Lung (tissue), 12 donors: ENCODE results near the gene DOCK7. TPM values are rescaled to one million over a fixed set of nuclear protein-coding genes. Genes with fewer than 3 reads are reported as not detected.

ENCODE experiments used
- ATAC-seq: fragments of 200-7000 bp; cut with Tn5 transposase; one replicate; pipeline ENCODE4 v1.9.1; 2020; ENCODE audit warnings: moderate number of reproducible peaks; ENCODE audit not compliant: insufficient read depth, low FRiP score
- DNase-seq, 3 donors: peaks; one replicate each; pipeline ENCODE4 v3.0.0-alpha.2; 2013 to 2017
- H3K27ac ChIP-seq, 2 donors: one replicate each; pipeline ENCODE4 v1.5.1; 2013; ENCODE audit warnings: mild to moderate bottlenecking in 2 of 2, moderate library complexity in 2 of 2, control low read depth in 1 of 2, inconsistent platforms in 1 of 2, low read depth in 1 of 2, low read length in 1 of 2
- H3K27me3 ChIP-seq, 3 donors: one replicate each; pipeline ENCODE4 v1.5.1; 2013; ENCODE audit warnings: low read length in 2 of 3; ENCODE audit not compliant: control insufficient read depth in 3 of 3, insufficient read depth in 3 of 3
- H3K36me3 ChIP-seq, 4 donors: one replicate each; pipeline ENCODE4 v1.5.1; 2013; ENCODE audit warnings: low read length in 4 of 4, mild to moderate bottlenecking in 1 of 4, moderate library complexity in 1 of 4; ENCODE audit not compliant: control insufficient read depth in 4 of 4, insufficient read depth in 4 of 4
- H3K4me1 ChIP-seq, 5 donors: one replicate each; pipeline ENCODE4 v1.5.1; 2013; ENCODE audit warnings: low read length in 5 of 5, mild to moderate bottlenecking in 2 of 5, moderate library complexity in 1 of 5; ENCODE audit not compliant: control insufficient read depth in 5 of 5, insufficient read depth in 5 of 5
- H3K4me3 ChIP-seq: one replicate; pipeline ENCODE4 v1.5.1; 2013; ENCODE audit warnings: mild to moderate bottlenecking, control low read depth, moderate library complexity
- H3K9ac ChIP-seq, 2 donors: one replicate each; pipeline ENCODE4 v1.5.1; 2013; ENCODE audit warnings: low read length in 2 of 2, control low read depth in 1 of 2; ENCODE audit not compliant: insufficient read depth in 1 of 2
- H3K9me3 ChIP-seq, 4 donors: one replicate each; pipeline ENCODE4 v1.5.1; 2013; ENCODE audit warnings: low read length in 3 of 4, mild to moderate bottlenecking in 1 of 4, moderate library complexity in 1 of 4; ENCODE audit not compliant: control insufficient read depth in 4 of 4, insufficient read depth in 3 of 4
- CTCF ChIP-seq: IDR thresholded peaks from 2 replicates; pipeline ENCODE4 v1.5.1; 2012; ENCODE audit warnings: mild to moderate bottlenecking; ENCODE audit errors: control extremely low read depth, extremely low read depth
- WGBS, 2 donors: extraction: QIAGEN DNeasy Blood & Tissue Kit; methylation state at CpG; one replicate each; pipeline ENCODE4 v1.1.7; 2013; 5-methylcytosine and 5-hydroxymethylcytosine counted together
- polyA plus RNA-seq, 2 donors: library from polyadenylated mRNA; stranded (reverse); fragments of 200-250 nt; gene quantifications; one replicate each; pipeline ENCODE4 v1.2.1, GENCODE V29; 2013
- total RNA-seq, 2 donors: library from RNA; depleted of rRNA in 1 of 2; stranded (reverse); fragments of >200 nt in 1 of 2; gene quantifications; one replicate each; pipeline ENCODE4 v1.2.1, GENCODE V29; 2014 to 2021
- donor health status: control.
- donor health status: control.
- donor health status: Bipolar disorder and iron deficiency.
- donor health status: healthy.
- donor health status: DM: yes; HTN: yes; CAD: no.

DOCK7 gene
- total and polyA plus RNA-seq, 4 donors: 3.4 to 111 (median 20.2) TPM

DNA sequence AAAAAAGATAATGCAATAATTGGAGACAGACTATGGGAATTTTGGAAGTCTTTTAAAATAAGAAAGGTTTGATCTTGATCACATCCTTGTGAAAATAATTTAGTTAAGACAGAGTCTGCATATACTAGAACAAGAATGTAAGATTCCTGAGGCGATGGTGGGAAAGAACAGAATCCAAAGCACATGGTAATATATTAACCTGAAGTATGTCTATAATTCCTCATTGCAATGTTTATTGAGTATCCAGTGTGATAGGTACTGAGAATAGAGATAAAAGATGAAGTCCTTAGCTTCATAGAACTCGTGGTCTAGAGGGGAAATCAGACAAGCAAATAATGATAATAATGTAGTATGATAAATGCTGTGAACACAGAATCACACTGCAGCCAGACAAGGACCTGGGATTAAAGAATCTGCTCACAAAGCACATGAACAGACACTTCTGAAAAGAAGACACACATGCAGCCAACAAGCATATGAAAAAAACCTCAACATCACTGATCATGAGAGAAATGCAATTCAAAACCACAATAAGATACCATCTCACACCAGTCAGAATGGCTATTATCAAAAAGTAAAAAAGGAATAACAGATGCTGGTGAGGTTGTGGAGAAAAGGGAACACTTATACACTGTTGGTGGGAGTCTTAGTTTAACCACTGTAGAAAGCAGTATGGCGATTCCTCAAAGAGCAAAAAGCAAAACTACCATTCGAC lies 97.8 kb downstream of the DOCK7 start:
- Histone ChIP-seq H3K27me3 (no peaks in the 10 kb centered on the region), H3K27ac (no peak overlapping the region), H3K9me3 (no peaks in the 10 kb centered on the region), H3K4me1 (no peaks in the 10 kb centered on the region), H3K4me3 (no peak overlapping the region), H3K9ac (no peak overlapping the region), H3K36me3 (peaks cover 0 to 9% (median 2%) of the 10 kb centered on the region in 4 donors)
- 80 to 86% methylated on average over 4 of the region's 4 CpGs for WGBS, 2 donors
- DNase-seq (no peak), ATAC-seq (no peak)
- TF ChIP-seq CTCF: no peak

- H3K9me3 ChIP-seq: no peaks in the 10 kb centered on the region
- no peak for ATAC-seq
- WGBS, 2 donors: 89 to 96% methylated on average over 3 of the region's 3 CpGs
- TF ChIP-seq CTCF: no peak
- no peak overlapping the region for H3K4me3 ChIP-seq
- H3K36me3 ChIP-seq: peaks cover 0 to 9% (median 2%) of the 10 kb centered on the region in 4 donors
- no peaks in the 10 kb centered on the region for H3K27me3 ChIP-seq
- H3K9ac ChIP-seq: no peak overlapping the region
- no peak for DNase-seq
- H3K4me1 ChIP-seq: no peaks in the 10 kb centered on the region
- no peak overlapping the region for H3K27ac ChIP-seq
Observed at GRCh38 chr1:62589321-62589720, 98.9 kb downstream of the DOCK7 start.

DNA sequence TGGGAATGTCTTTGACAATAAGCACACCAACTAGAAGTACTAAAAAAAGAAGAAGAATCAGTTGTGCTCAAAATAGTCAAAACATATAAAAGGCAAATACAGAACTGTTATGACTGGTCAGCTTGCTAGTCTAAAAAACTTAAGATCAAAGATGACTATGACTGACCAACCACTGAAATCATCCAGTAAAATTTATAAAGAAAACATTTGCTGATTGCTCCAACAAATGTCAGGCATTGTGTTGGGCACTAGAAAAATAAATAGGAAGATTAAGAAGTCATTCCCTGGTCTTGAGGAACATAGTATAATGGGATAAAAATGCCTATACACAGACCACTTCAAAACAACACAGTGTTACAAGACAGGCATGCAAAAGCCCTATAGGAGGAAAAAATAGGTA lies 100.2 kb downstream of the DOCK7 start:
- no peak for DNase-seq
- no peak for TF ChIP-seq CTCF
- no peak overlapping the region for H3K4me3 ChIP-seq
- no peak overlapping the region for H3K27ac ChIP-seq
- H3K27me3 ChIP-seq: no peaks in the 10 kb centered on the region
- H3K9ac ChIP-seq: no peak overlapping the region
- no peak for ATAC-seq
- no peaks in the 10 kb centered on the region for H3K4me1 ChIP-seq
- H3K36me3 ChIP-seq: peaks cover 0 to 9% (median 3%) of the 10 kb centered on the region in 4 donors
- no peaks in the 10 kb centered on the region for H3K9me3 ChIP-seq
